GM19395 (cell line): ENCODE measurements around the gene APBA2.
"Not testable (repeated sequence)": the region's sequence is repeated elsewhere in the genome, so short reads cannot be mapped to it uniquely, and the experiment has no call there.

Experiments used
- ATAC-seq: cut with Tn5 transposase; IDR thresholded peaks from one replicate; pipeline ENCODE4 v1.9.1; 2021; ENCODE audit warnings: mild to moderate bottlenecking, moderate library complexity; ENCODE audit not compliant: unreplicated experiment

The APBA2 gene

GRCh38 chr15:29097971-29098370, 212.2 kb downstream of the APBA2 start:
- no peak for ATAC-seq

GRCh38 chr15:29098652-29099051, 212.9 kb downstream of the APBA2 start:
- ATAC-seq: no peak

GRCh38 chr15:29099131-29099880, 213.5 kb downstream of the APBA2 start:
- ATAC-seq: no peak

- no peak for ATAC-seq
Observed at GRCh38 chr15:29100486-29101000, 214.8 kb downstream of the APBA2 start.

- no peak for ATAC-seq
Observed at GRCh38 chr15:29101491-29101890, 215.7 kb downstream of the APBA2 start.

- ATAC-seq: not testable (repeated sequence)
Observed at GRCh38 chr15:29102173-29102794, 216.5 kb downstream of the APBA2 start.

- ATAC-seq: no peak
Observed at GRCh38 chr15:29102911-29103823, 217.4 kb downstream of the APBA2 start.

- ATAC-seq: no peak
Observed at GRCh38 chr15:29103824-29104565, 218.2 kb downstream of the APBA2 start.

GRCh38 chr15:29104566-29104880, 218.7 kb downstream of the APBA2 start:
- ATAC-seq: no peak

- no peak for ATAC-seq
Observed at GRCh38 chr15:29105151-29105854, 219.5 kb downstream of the APBA2 start.

GRCh38 chr15:29106116-29106515, 220.3 kb downstream of the APBA2 start:
- no peak for ATAC-seq

GRCh38 chr15:29106551-29107290, 220.9 kb downstream of the APBA2 start:
- no peak for ATAC-seq

GRCh38 chr15:29107291-29107890, 221.6 kb downstream of the APBA2 start:
- no peak for ATAC-seq

GRCh38 chr15:29107971-29108645, 222.3 kb downstream of the APBA2 start:
- no peak for ATAC-seq

GRCh38 chr15:29109762-29110161, 224.0 kb downstream of the APBA2 start:
- ATAC-seq: no peak

GRCh38 chr15:29110176-29110575, 224.4 kb downstream of the APBA2 start:
- no peak for ATAC-seq

GRCh38 chr15:29110733-29111132, 225.0 kb downstream of the APBA2 start:
- ATAC-seq: no peak

- no peak for ATAC-seq
Observed at GRCh38 chr15:29111705-29112281, 226.0 kb downstream of the APBA2 start.
